H1 (cell line): ENCODE data around the gene MOK. TPM values are rescaled to one million over a fixed set of nuclear protein-coding genes. Genes with fewer than 3 reads are reported as not detected.

Experiments
- CTCF ChIA-PET: fragments of 300-600 bp; sonication (Branson Sonifier 250); formaldehyde crosslinking; loops from one replicate; lab custom pipeline; 2021; ENCODE audit not compliant: partially characterized antibody; lab: Charles Lee
- POLR2A ChIA-PET: fragments of 300-600 bp; sonication (Branson Sonifier 250); formaldehyde crosslinking; loops from one replicate; lab custom pipeline; 2021; ENCODE audit warnings: inconsistent platforms; ENCODE audit not compliant: partially characterized antibody; lab: Charles Lee
- DNase-seq, 2 experiments: peaks; one replicate each; pipeline versions ENCODE4 v3.0.0 to v3.0.0-alpha.2; 2010 to 2022; ENCODE audit warnings: low spot score in 2 of 2, low read depth in 1 of 2, mixed read lengths in 1 of 2
- FAIRE-seq: peaks from 2 replicates; lab custom pipeline; 2011; peaks lifted over from hg19 to GRCh38; lab: Jason Lieb, UNC
- H2AFZ ChIP-seq: 2 replicates; pipeline ENCODE4 v1.8.1; 2012; ENCODE audit warnings: low read length, inconsistent platforms
- H2AK5ac ChIP-seq: 2 replicates; pipeline ENCODE4 v1.6.1; 2013; ENCODE audit warnings: low read depth, low read length
- H2BK120ac ChIP-seq: replicated peaks from 2 replicates; pipeline ENCODE3; 2013; ENCODE audit warnings: low read depth, low read length, inconsistent platforms
- H2BK12ac ChIP-seq: 2 replicates; pipeline ENCODE4 v1.6.1; 2013; ENCODE audit warnings: low read depth, low read length
- H2BK15ac ChIP-seq: 2 replicates; pipeline ENCODE4 v1.6.1; 2013; ENCODE audit warnings: low read length
- H2BK20ac ChIP-seq: 2 replicates; pipeline ENCODE4 v1.6.1; 2013; ENCODE audit warnings: low read length
- H2BK5ac ChIP-seq: 2 replicates; pipeline ENCODE4 v1.6.1; 2013; ENCODE audit warnings: low read depth, low read length
- H3K14ac ChIP-seq: 2 replicates; pipeline ENCODE4 v1.6.1; 2013; ENCODE audit warnings: inconsistent platforms; ENCODE audit not compliant: insufficient read length
- H3K18ac ChIP-seq: 2 replicates; pipeline ENCODE4 v1.6.1; 2013; ENCODE audit warnings: low read length; ENCODE audit errors: extremely low read depth
- H3K23ac ChIP-seq: 2 replicates; pipeline ENCODE4 v1.6.1; 2013; ENCODE audit warnings: inconsistent platforms; ENCODE audit not compliant: insufficient read length
- H3K23me2 ChIP-seq: 2 replicates; pipeline ENCODE4 v1.6.1; 2013; ENCODE audit warnings: low read depth, low read length
- H3K27ac ChIP-seq: 2 replicates; pipeline ENCODE4 v1.6.1; 2011; ENCODE audit warnings: low read depth, low read length, inconsistent platforms
- H3K27me3 ChIP-seq, 4 experiments: replicated peaks in 1 of 4; 1 replicate in 1 of 4; 2 replicates in 3 of 4; pipeline versions ENCODE4 v1.6.1 to v1.8.1; 2011 to 2013; ENCODE audit warnings: low read length in 3 of 4, mild to moderate bottlenecking in 3 of 4, inconsistent platforms in 2 of 4, mixed read lengths in 2 of 4, moderate library complexity in 1 of 4; ENCODE audit not compliant: control insufficient read depth in 3 of 4, insufficient read depth in 3 of 4; ENCODE audit errors: extremely low read depth in 1 of 4
- H3K36me3 ChIP-seq, 4 experiments: 2 replicates each; pipeline versions ENCODE4 v1.6.1 to v1.8.1; 2011 to 2013; ENCODE audit warnings: mild to moderate bottlenecking in 4 of 4, low read length in 3 of 4, moderate library complexity in 2 of 4, control low read depth in 1 of 4, inconsistent platforms in 1 of 4; ENCODE audit not compliant: insufficient read depth in 4 of 4, control insufficient read depth in 2 of 4
- H3K4ac ChIP-seq: replicated peaks from 2 replicates; pipeline ENCODE3; 2013; ENCODE audit warnings: low read length, low read depth, mixed read lengths, inconsistent platforms; ENCODE audit not compliant: insufficient read length
- H3K4me1 ChIP-seq, 4 experiments: replicated peaks in 1 of 4; 1 replicate in 1 of 4; 2 replicates in 3 of 4; pipeline versions ENCODE4 v1.6.1 to v1.8.1; 2011 to 2013; ENCODE audit warnings: low read length in 3 of 4, inconsistent platforms in 2 of 4, mixed read lengths in 1 of 4; ENCODE audit not compliant: insufficient read depth in 4 of 4, control insufficient read depth in 3 of 4
- H3K4me2 ChIP-seq, 2 experiments: 2 replicates each; pipeline versions ENCODE4 v1.6.1 to v1.8.1; 2011 to 2013; ENCODE audit warnings: low read depth in 2 of 2, low read length in 2 of 2, control low read depth in 1 of 2, inconsistent platforms in 1 of 2, mild to moderate bottlenecking in 1 of 2; ENCODE audit not compliant: insufficient read depth in 1 of 2
- H3K4me3 ChIP-seq, 4 experiments: fragments of 200-600, 300-600 bp in 1 of 4; sonication (generic), shearing (Covaris generic), sonication (Bioruptor Twin) in 1 of 4; 2 replicates each; pipeline versions ENCODE4 v1.5.1 to v1.8.1; 2011 to 2016; ENCODE audit warnings: low read length in 4 of 4, low read depth in 3 of 4, control low read depth in 2 of 4, inconsistent platforms in 2 of 4, mild to moderate bottlenecking in 2 of 4, mixed read lengths in 1 of 4, moderate library complexity in 1 of 4; ENCODE audit not compliant: insufficient read depth in 2 of 4; ENCODE audit errors: extremely low read depth in 1 of 4
- H3K56ac ChIP-seq: replicated peaks from 2 replicates; pipeline ENCODE3; 2013; ENCODE audit warnings: low read depth, mild to moderate bottlenecking, mixed read lengths, low read length, inconsistent platforms; ENCODE audit not compliant: insufficient read length
- H3K79me1 ChIP-seq: 2 replicates; pipeline ENCODE4 v1.6.1; 2013; ENCODE audit warnings: low read depth, low read length, control low read depth
- H3K79me2 ChIP-seq, 2 experiments: 2 replicates each; pipeline versions ENCODE4 v1.6.1 to v1.8.1; 2012 to 2013; ENCODE audit warnings: low read length in 2 of 2, mild to moderate bottlenecking in 2 of 2, inconsistent platforms in 1 of 2; ENCODE audit not compliant: insufficient read depth in 2 of 2, control insufficient read depth in 1 of 2
- H3K9ac ChIP-seq, 4 experiments: replicated peaks in 1 of 4; 1 replicate in 1 of 4; 2 replicates in 3 of 4; pipeline versions ENCODE4 v1.6.1 to v1.8.1; 2011 to 2013; ENCODE audit warnings: low read depth in 3 of 4, low read length in 3 of 4, control low read depth in 2 of 4, mild to moderate bottlenecking in 2 of 4, moderate library complexity in 2 of 4, inconsistent platforms in 1 of 4; ENCODE audit errors: extremely low read depth in 1 of 4
- H3K9me3 ChIP-seq, 2 experiments: 2 replicates each; pipeline versions ENCODE4 v1.6.1 to v1.8.1; 2012 to 2013; ENCODE audit warnings: mild to moderate bottlenecking in 2 of 2, moderate library complexity in 2 of 2, control low read depth in 1 of 2, inconsistent platforms in 1 of 2, low read depth in 1 of 2, low read length in 1 of 2, mixed read lengths in 1 of 2; ENCODE audit not compliant: insufficient read depth in 2 of 2
- H4K20me1 ChIP-seq, 2 experiments: replicated peaks in 1 of 2; 2 replicates each; pipeline versions ENCODE3 to v1.8.1; 2011 to 2013; ENCODE audit warnings: inconsistent platforms in 2 of 2, low read length in 2 of 2, mild to moderate bottlenecking in 1 of 2; ENCODE audit not compliant: insufficient read depth in 2 of 2, control insufficient read depth in 1 of 2
- H4K5ac ChIP-seq: 2 replicates; pipeline ENCODE4 v1.6.1; 2013; ENCODE audit warnings: low read length, low read depth, mixed read lengths, inconsistent platforms; ENCODE audit not compliant: insufficient read length
- H4K8ac ChIP-seq: 2 replicates; pipeline ENCODE4 v1.8.0; 2013; ENCODE audit warnings: mild to moderate bottlenecking, moderate library complexity, low read length, inconsistent platforms; ENCODE audit not compliant: insufficient read depth; ENCODE audit errors: extremely low read depth
- H4K91ac ChIP-seq: replicated peaks from 2 replicates; pipeline ENCODE3; 2013; ENCODE audit warnings: low read length, mixed read lengths, inconsistent platforms; ENCODE audit not compliant: insufficient read length
- BCL11A ChIP-seq, 2 experiments: IDR thresholded peaks; one replicate each; pipeline ENCODE4 v1.6.1; 2011; ENCODE audit warnings: low read depth in 2 of 2, low read length in 2 of 2, mild to moderate bottlenecking in 2 of 2
- CBX8 ChIP-seq: fragments of 300-800, 300-1000 bp; sonication (generic); IDR thresholded peaks from 2 replicates; pipeline ENCODE4 v1.7.1; 2016; ENCODE audit warnings: low read depth, low read length, borderline replicate concordance
- E2F6 ChIP-seq: IDR thresholded peaks from 2 replicates; pipeline ENCODE4 v1.6.1; 2012; ENCODE audit warnings: inconsistent platforms
- EP300 ChIP-seq, 2 experiments: IDR thresholded peaks; 1 replicate in 1 of 2; 2 replicates in 1 of 2; pipeline ENCODE4 v1.6.1; 2011 to 2012; ENCODE audit warnings: low read depth in 2 of 2, low read length in 2 of 2, mild to moderate bottlenecking in 2 of 2, borderline replicate concordance in 1 of 2, inconsistent platforms in 1 of 2, moderate library complexity in 1 of 2
- GABPA ChIP-seq: IDR thresholded peaks from 2 replicates; pipeline ENCODE4 v1.6.1; 2011; ENCODE audit warnings: mild to moderate bottlenecking, low read length, moderate library complexity, borderline replicate concordance; ENCODE audit not compliant: insufficient read depth
- KDM1A ChIP-seq: fragments of 200-600, 300-600 bp; sonication (generic); IDR thresholded peaks from 2 replicates; pipeline ENCODE4 v1.7.1; 2016; ENCODE audit warnings: mild to moderate bottlenecking, low read length, borderline replicate concordance
- KDM5A ChIP-seq: fragments of 200-600 bp; IDR thresholded peaks from 2 replicates; pipeline ENCODE4 v1.7.1; 2012; ENCODE audit warnings: mild to moderate bottlenecking, low read length, inconsistent platforms, mixed read lengths
- POU5F1 ChIP-seq: IDR thresholded peaks from 2 replicates; pipeline ENCODE4 v1.6.1; 2011; ENCODE audit warnings: low read depth, mild to moderate bottlenecking, low read length, moderate library complexity
- RBBP5 ChIP-seq: IDR thresholded peaks from 2 replicates; pipeline ENCODE4 v1.7.1; 2012; ENCODE audit warnings: low read depth, mild to moderate bottlenecking, inconsistent platforms, low read length, moderate library complexity, borderline replicate concordance
- SIN3A ChIP-seq, 2 experiments: IDR thresholded peaks in 1 of 2; conservative IDR thresholded peaks in 1 of 2; 2 replicates each; pipeline ENCODE4 v1.6.1; 2011 to 2012; ENCODE audit warnings: low read length in 2 of 2, improper control_type of control experiment in 1 of 2, low read depth in 1 of 2, mild to moderate bottlenecking in 1 of 2
- SIRT6 ChIP-seq: IDR thresholded peaks from one replicate; pipeline ENCODE4 v1.7.1; 2012; ENCODE audit warnings: low read length, inconsistent platforms
- TAF7 ChIP-seq: optimal IDR thresholded peaks from 2 replicates; pipeline ENCODE3; 2011; ENCODE audit warnings: low read depth, mild to moderate bottlenecking, inconsistent platforms, low read length, moderate library complexity, borderline replicate concordance
- YY1 ChIP-seq: IDR thresholded peaks from 2 replicates; pipeline ENCODE4 v1.6.1; 2011; ENCODE audit warnings: low read depth, mild to moderate bottlenecking, low read length
- WGBS, 2 experiments: shearing (Covaris generic) in 1 of 2; methylation state at CpG; one replicate each; pipeline versions ENCODE4 v1.1.6 to v1.1.7; 2013 to 2015; ENCODE audit warnings: low lambda C conversion rate in 2 of 2, mixed read lengths in 2 of 2, inconsistent platforms in 1 of 2, low coverage in 1 of 2, missing lambda C conversion rate in 1 of 2; ENCODE audit not compliant: insufficient replicate concordance in 2 of 2, insufficient coverage in 1 of 2, insufficient read length in 1 of 2; ENCODE audit errors: extremely low coverage in 1 of 2, missing lambda C conversion rate in 1 of 2; 5-methylcytosine and 5-hydroxymethylcytosine counted together
- polyA plus RNA-seq, 7 experiments: library from polyadenylated mRNA; depleted of rRNA in 3 of 7; stranded (reverse) in 5 of 7; unstranded in 2 of 7; fragments of >200 nt in 5 of 7; fragments of 200-250 nt in 2 of 7; gene quantifications; 1 replicate in 5 of 7; 2 replicates in 1 of 7; 4 replicates in 1 of 7; pipeline versions ENCODE4 v1.2.1 to v1.2.3, GENCODE V29; 2011 to 2013; ENCODE audit warnings: missing spikeins in 2 of 7, mixed read lengths in 2 of 7
- total RNA-seq: library from RNA; stranded (reverse); fragmentation: NEBNext Ultra II Directional; extraction: Animal tissue kit (Norgen Biotek cat#: 25700); gene quantifications from 2 replicates; pipeline ENCODE4 v1.2.1, GENCODE V29; 2021

Gene MOK
- total and polyA plus RNA-seq, 2 of the 8 experiments (the other 6 are each of a cell fraction or from before 2014, with no cell fraction given): 2.1 to 2.5 TPM

GRCh38 chr14:102201776-102202175 lies 103.2 kb downstream of the MOK start:
- no peak overlapping the region; the same call in 1 of the 2 replicates for H3K18ac ChIP-seq
- H3K9ac ChIP-seq: no peak overlapping the region
- DNase-seq (no peak), FAIRE-seq (no peak)
- no peak overlapping the region for H3K14ac ChIP-seq
- H3K27ac ChIP-seq: no peak overlapping the region
- no peaks in the 10 kb centered on the region for H3K23me2 ChIP-seq
- ChIA-PET POLR2A (no interaction called here), CTCF (interaction anchor here (0.7 to 1.5 kb wide), 5 partner anchors 17 to 152 kb away, joined by 3 to 6 read pairs (median 3); no protein-coding TSS in a partner anchor)
- no peak overlapping the region; the same call in 1 of the 2 replicates for H4K8ac ChIP-seq
- no peak overlapping the region for H2BK20ac ChIP-seq
- H2AFZ ChIP-seq: no peak overlapping the region
- no peak overlapping the region for H3K56ac ChIP-seq
- peaks cover 2 to 22% of the 10 kb centered on the region in 2 experiments for H4K20me1 ChIP-seq
- no peak overlapping the region for H4K91ac ChIP-seq
- no peak overlapping the region for H4K5ac ChIP-seq
- no peak overlapping the region for H3K23ac ChIP-seq
- H3K4me3 ChIP-seq: no peak overlapping the region
- no peak overlapping the region for H2BK12ac ChIP-seq
- H3K4ac ChIP-seq: no peak overlapping the region
- WGBS, 2 experiments: 93% methylated on average over 4 of the region's 4 CpGs; no CpG with 5 or more reads in 1 of the 2 experiments
- no peak overlapping the region for H2BK15ac ChIP-seq
- peak overlapping the region; percentile 71; the same call in 1 of the 2 replicates for H2BK5ac ChIP-seq
- no peaks in the 10 kb centered on the region for H3K27me3 ChIP-seq
- peaks cover 14% of the 10 kb centered on the region for H3K79me1 ChIP-seq
- peaks cover 0 to 17% of the 10 kb centered on the region in 2 experiments; a peak in 1 of 4 replicates for H3K79me2 ChIP-seq
- no peaks in the 10 kb centered on the region for H3K4me1 ChIP-seq
- H2AK5ac ChIP-seq: no peak overlapping the region
- H3K9me3 ChIP-seq: no peaks in the 10 kb centered on the region
- H2BK120ac ChIP-seq: no peak overlapping the region
- H3K36me3 ChIP-seq: peaks cover 0 to 28% (median 2%) of the 10 kb centered on the region in 4 experiments; a peak in 3 of 8 replicates
- H3K4me2 ChIP-seq: no peak overlapping the region
- TF ChIP-seq KDM1A (no peak), TAF7 (no peak), SIN3A (conservative IDR thresholded peaks at IDR 0.05 in 1 of 2, IDR thresholded peaks at IDR 0.05 in 1 of 2; ENCODE audit: low read depth in 1 of 2, low read length in 2 of 2) (no peak), KDM5A (no peak), CBX8 (no peak), RBBP5 (no peak), POU5F1 (no peak), SIRT6 (no peak), EP300 (IDR thresholded peaks at IDR 0.05; ENCODE audit: borderline replicate concordance in 1 of 2, low read depth in 2 of 2, low read length in 2 of 2) (no peak), YY1 (no peak), BCL11A (IDR thresholded peaks at IDR 0.05; ENCODE audit: low read depth in 2 of 2, low read length in 2 of 2) (no peak), E2F6 (no peak), GABPA (no peak)
